Measurements from ENCODE around the gene DBP.

DNA sequence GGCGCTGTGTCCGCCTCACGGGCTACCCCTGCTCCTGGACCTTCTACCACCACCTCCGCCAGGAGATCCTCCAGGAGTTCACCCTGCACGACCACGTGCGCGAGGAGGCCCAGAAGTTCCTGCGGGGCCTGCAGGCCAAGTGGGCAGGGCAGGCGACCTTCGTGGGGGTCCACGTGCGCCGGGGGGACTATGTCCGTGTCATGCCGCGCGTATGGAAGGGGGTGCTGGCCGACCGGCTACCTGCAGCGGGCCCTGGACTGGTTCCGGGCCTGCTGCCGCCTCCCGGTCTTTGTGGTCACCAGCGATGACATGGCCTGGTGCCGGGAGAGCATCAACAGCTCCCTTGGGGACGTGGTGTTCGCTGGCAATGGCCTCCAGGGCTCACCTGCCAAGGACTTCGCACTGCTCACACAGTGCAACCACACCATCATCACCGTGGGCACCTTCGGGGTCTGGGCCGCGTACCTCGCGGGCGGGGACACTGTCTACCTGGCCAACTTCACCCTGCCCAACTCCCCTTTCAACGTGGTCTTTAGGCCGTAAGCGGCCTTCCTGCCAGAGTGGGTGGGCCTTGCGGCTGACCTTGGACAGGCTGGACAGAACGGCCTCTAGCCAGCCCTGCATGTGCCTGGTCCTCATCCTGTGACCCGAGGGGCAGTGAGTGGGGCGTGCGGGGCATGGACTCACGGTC, 43.4 kb upstream of the DBP start:
- TF ChIP-seq SUZ12 (IDR thresholded peaks at IDR 0.05; ENCODE audit: extremely low read depth, insufficient read depth, insufficient read length) (no peak), ZNF274 (IDR thresholded peaks at IDR 0.05; ENCODE audit: low read depth, low read length) (no peak)

All from NT2/D1 (cell line).